Measurements from ENCODE around the gene ATE1.
A peak's percentile ranks its signal among the peaks of the same experiment; 100 is the strongest.
"Not testable (repeated sequence)": the region's sequence is repeated elsewhere in the genome, so short reads cannot be mapped to it uniquely, and the experiment has no call there.

Gene ATE1

DNA sequence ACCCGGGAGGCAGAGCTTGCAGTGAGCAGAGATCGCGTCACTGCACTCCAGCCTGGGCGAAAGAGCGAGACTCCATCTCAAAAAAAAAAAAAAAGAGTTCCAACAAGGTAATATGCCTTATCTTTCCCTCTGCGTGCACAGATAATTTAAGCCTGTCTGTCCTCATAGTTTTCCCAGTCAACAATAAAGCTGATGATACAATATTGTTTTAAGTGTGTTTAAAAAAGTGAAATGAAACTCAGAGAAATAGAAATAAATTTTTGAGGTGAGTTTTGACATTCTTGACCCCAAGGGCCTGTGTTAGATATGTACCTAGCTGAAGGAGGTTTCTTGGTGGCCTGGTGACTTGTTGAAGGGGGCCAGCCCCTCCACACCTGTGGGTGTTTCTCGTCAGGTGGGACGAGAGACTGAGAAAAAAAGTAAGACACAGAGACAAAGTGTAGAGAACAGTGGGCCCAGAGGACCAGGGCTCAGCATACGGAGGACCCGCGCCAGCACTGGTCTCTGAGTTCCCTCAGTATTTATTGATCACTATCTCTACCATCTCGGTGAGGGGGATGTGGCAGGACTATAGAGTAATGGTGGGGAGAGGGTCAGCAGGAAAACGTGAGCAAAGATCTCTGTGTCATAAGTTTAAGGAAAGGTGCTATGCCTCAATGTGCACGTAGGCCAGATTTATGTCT, 1.9 kb upstream of the ATE1 start:
- DNase-seq: not testable (repeated sequence)

DNA sequence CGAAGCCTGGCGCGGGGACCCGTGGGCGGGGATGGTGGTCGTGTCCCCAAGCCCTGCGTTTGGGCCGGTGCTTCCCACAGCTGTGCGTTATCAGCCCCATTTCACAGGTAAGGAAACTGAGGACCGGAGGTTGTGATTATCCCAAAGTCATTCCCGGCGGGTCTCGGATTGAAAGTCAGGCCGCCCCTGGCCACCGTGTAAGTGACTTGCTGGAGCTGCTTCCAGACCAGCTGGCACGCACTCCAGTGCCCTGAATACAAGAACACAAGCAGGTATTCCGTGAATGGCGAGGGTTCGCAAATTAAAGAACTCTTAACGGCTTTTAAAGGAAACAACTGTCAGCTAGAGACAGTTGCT, 675 bp upstream of the ATE1 start:
- no peak for DNase-seq

GRCh38 chr10:121927318-121927840, 452 bp downstream of the ATE1 start:
- peak; percentile 28 for DNase-seq

DNA sequence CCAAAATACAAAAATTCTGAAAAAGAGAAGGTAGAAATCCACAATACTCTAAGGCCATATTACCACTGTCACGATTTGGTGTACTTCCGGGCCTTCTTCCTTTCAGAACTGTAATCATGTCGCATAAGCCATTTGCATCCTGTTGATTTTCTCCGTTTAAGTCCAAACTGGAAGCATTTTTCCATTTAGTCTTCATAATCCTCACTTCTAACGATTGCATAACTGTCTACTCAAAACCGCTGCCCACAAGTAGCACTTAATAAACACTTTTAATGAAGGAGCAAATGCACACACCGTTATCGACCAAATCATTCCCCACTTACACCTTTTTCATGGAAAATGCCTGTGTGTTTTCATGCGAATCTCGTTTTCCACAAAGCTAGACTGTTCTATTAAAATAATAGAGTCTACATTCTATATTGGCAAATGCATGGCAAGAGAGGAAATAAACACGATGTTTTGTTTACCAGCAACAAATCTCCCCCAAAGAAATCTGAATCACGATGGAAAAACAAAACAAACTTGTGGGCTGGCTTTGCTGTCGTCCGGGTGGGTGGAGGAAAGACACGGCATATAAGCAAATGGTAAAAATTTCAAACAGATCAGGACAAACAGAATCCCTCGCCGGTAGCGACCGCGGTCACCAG, 1.0 kb downstream of the ATE1 start:
- DNase-seq: no peak

DNA sequence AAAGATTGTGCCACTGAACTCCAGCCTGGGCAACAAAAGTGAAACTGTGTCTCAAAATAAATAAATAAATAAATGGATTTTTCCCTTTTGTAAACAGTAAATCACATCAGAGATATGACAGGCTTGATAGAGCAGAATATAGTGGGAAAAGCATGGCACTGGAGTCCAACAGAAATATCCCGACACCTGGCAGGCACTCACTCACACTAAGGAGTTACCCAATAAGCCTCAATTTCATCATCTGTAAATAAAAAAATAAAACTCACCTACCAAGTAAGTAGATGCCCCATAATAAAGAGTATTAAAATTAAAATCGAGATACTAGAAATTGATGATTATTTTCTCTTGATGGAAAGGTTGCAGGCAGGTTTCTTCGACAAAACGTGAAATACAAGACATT, 1.7 kb downstream of the ATE1 start:
- DNase-seq: no peak

DNA sequence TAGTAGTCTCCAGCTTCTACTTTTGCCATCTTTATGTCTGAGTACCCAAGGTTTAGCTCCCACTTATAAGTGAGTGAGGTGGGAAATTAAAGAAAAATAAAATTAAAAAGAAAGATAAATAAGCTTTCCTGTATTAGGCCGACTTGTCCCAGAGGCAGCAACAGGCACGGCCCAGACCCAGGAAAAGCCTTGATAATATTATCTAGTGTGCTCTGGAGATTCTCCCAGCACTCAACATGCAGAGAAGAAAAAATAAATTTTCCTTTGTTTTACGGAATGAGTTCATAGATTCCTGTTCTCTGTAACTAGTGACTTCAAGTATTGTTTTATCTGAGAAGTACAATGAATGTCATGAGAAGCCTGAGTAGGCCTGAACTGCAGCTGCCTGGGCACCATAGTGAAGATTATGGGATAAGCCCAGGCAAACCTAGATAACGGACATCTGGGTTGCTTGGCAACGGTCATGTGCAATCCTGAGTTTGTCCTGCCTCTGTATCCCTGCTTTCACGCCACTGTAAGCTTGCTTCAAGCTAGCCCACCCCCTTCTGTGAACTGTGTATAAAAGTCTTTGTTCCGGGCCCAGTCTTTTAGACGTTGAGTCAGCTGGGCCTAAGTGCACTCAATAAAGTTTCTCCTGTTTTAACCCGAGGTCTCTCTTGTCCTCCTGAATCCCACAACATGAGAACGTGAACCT, 6.4 kb downstream of the ATE1 start:
- no peak for DNase-seq

- no peak for DNase-seq
Measured at GRCh38 chr10:121919666-121920065, 8.2 kb downstream of the ATE1 start.

DNA sequence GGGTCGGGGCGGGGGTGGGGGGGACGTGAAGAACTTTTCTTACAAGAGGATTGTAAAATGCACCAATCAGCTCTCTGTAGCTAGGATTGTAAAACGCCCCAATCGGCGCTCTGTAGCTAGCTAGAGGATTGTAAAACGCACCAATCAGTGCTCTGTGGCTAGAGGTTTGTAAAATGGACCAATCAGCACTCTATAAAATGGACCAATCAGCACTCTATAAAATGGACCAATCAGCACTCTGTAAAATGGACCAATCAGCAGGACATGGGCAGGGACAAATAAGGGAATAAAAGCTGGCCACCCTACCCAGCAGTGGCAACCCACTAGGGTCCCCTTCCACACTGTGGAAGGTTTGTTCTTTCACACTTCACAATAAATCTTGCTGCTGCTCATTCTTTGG, 9.0 kb downstream of the ATE1 start:
- DNase-seq: not testable (repeated sequence)

DNA sequence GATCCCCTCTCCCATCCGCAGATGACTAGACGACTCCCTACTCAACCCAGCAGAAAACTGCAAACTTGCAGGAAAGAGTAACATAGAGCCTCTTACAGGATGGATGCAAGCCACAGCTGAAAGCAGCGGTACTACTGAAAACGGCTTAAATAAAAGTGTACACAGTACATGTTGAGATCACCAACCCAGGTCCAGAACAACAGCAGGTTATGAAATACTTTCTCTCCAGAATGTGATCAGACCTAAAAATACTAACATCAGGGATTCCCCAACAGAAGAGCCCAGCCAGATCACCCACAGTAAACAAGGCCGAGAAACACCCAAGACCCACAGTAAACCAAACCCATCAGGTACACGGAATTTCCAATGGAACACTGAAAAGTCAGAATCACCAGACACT, 13.2 kb downstream of the ATE1 start:
- no peak for DNase-seq

DNA sequence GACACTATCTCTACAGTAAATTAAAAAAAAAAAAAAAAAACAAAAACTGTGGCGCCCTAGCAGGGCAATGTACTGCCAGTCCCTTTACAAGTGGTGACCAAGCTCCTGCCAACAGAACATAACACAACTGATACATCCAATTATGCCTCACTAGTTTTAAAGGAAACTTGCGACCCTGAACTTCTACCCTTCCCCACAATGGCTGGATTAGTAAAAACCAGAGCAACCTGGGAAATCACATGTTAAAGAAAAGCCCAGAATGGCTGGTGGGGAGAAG, 16.5 kb downstream of the ATE1 start:
- DNase-seq: no peak

- no peak for DNase-seq
Measured at GRCh38 chr10:121910673-121911420, 17.0 kb downstream of the ATE1 start.

DNA sequence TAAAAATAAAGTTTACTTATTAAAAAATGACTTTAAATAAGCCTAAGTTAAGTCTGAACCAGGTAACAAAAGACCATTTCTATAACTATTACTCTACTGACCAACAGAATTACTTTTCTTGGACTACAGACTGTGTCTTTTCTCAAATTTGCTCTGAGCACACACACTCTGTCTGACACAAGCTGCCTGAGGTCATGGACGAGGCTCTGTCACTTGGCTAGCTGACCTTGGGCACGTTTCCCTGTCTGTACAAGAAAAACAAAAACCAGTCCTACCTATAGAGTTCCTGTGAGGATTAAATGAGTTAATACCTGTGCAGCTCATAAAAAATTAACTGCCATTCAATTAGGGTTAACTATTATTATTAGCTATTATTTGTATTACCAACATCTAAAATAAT, 22.9 kb downstream of the ATE1 start:
- no peak for DNase-seq

DNA sequence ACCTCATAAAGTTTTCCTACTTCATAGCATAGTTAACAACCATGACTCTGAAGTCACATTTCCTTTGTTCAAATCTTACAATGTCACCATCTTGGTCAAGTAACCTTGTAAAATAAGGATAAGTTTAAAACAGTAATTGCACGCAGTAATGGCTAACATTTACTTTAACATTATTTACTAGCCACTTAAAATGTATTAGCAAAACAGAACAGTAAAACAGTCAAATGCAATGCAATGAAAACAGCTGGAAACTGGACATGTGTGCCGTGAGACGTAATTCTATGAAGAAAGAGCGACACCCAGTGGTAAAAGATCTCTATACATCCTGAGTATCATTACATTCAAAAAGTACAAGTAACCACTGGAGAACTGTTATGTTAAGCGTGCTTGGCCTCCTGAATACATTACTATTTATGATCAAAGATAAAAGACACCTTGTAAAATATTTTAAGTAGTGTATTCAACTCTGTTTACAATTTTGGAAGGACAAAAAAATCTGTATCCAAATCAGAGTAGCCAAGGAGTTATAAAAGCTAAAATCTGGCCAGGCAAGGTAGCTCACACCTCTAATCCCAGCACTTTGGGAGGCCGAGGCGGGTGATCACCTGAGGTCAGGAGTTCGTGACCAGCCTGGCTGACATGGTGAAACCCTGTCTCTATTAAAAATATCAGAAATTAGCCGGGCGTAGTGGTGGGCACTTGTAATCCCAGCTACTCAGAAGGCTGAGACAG, 27.2 kb downstream of the ATE1 start:
- DNase-seq: peak; percentile 46

DNA sequence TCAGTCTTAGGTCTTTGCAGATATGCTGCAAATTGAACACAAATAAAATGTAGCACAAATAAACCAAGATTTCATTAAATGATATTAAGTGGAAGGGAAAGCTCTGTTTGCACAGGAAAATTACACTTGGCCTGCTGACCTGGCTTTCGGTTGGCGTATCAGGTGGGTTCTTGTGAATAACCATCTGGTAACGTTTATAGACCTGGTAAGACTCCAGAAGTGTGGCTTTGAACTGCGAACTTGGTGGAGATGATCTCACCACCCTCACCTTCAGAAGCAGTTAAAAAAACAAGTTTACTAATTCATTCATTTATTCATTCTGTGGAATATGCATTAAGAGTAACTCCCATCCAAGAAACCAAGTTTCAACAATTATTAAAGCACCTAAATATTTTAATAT, 28.1 kb downstream of the ATE1 start:
- DNase-seq: no peak

DNA sequence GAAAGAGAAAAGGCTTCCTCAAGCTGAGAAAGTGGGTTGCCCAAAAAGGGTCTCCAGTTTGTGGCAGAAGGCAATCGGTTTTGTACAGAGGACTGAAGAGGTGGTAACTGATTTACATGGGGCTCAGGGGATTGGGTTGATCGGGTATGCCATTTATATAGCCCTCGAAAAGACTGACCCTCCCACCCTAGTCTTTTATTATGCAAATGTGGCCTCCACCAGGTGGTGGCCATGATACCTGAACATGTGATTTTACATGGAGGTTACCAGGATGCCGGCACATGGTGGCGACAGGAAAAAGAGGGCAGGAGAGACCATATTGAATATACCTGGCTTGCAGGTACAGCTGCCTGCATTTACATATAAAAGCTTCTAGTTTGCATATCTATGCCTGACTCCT, 36.7 kb downstream of the ATE1 start:
- no peak for DNase-seq

DNA sequence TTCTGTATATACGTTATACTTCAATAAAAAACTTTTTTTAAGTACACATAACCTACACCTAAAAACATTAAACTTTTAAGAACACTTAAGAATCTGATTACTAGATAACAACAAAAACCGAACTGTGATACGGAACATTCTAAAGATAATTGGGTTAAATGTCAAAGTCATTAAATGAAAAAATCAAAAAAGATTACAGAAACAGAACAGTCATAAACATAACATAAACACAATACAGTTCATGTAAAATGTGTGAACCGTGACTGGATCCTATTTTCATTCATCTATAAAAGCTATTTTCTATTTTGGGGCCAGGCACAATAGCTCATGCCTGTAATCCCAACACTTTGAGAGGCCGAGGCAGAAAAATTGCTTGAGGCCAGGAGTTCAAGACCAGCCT, 38.6 kb downstream of the ATE1 start:
- no peak for DNase-seq

DNA sequence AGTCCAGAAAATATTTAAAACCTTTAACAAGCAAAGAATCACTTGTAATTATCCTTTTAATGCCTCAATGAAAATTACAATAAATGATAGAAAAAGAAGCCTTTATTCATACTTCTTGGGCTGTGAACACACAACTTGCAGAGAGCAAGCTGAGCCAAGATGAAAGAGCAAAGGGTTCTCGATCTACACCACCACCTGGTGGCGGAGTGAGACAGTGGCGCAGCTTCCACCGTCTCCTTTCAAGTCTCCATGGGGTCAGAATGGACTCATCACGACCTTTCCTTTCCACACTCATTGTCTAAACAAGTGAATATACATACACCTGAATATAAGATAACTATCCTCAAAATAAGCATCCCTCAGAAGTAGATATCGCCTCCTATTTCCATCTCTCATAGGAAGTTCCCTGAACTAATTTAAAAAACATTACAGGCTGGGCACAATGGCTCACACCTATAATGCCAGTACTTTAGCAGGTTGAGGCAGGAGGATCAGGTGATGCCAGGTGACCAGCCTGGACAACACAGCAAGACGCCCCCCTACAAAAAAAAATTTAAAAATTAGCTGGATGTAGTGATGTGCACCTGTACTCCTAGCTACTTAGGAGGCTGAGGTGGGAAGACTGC, 40.7 kb downstream of the ATE1 start:
- DNase-seq: peak; percentile 17

DNA sequence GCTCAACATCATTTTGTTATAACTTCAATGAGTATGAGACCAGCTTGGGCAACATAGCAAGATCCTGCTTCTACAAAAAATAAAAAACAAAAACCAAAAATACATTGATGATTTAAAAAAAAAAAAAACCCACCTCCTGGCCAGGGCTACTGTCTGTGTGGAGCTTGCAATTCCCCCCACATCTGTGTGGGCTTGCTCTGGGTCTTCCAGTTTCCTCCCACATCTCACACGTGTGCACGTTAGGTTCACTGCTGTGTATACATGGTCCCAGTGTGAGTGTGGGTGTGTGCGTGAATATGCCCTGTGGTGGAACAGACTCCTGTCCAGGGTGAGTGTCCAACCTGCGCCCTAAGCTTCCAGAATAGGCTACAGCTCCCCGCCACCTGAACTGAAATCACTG, 41.6 kb downstream of the ATE1 start:
- no peak for DNase-seq

- DNase-seq: no peak
Measured at GRCh38 chr10:121880895-121881294, 46.9 kb downstream of the ATE1 start.

- DNase-seq: no peak
Measured at GRCh38 chr10:121879476-121879875, 48.4 kb downstream of the ATE1 start.

DNA sequence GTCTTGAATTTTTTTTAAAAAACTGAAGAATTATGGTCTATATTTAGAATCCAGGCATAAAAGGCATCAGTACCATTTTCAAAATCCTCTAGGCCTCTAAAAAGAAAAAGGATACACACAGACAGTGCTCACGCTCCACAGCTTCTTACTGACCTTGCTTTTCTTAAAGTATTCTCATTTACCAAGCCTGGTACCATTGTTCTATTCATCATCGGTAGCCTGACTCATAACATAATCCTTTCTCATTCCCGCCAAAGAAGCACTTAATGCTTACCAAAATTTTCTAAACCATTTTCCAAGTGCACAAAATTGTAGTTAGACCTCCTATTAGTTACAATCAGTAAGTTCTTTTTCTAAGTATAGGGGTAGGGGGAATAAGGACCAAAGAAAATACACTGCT, 54.6 kb downstream of the ATE1 start:
- DNase-seq: no peak

DNA sequence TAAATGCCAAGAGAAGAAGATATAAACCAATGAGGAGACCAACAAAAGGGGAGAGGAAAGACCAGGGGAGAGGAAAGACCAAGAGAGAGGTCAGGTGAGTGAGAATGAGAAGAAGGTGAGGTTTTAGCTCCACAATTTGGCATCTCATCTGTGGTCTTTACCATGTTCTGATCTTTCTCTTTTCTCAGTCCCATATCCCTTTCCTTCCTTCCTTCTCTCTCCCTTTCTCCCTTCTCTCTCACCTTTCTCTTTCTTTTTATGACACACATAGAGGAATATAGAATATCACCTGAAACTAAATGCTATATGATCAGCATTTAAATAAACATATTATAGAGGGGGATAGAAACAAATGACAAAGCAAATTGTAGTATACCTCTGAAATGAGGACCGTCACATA, 57.4 kb downstream of the ATE1 start:
- no peak for DNase-seq

- peak; percentile 73 for DNase-seq
Measured at GRCh38 chr10:121865554-121865953, 62.3 kb downstream of the ATE1 start.

All from NCI-H1105 treated with DMSO at 0.1 percent for 48 hours (cell line).